Fibroblast of skin of right quadriceps (primary cell): ENCODE results near the gene ZMYM4.
"Not testable (repeated sequence)": the region's sequence is repeated elsewhere in the genome, so short reads cannot be mapped to it uniquely, and the experiment has no call there.

ENCODE experiments used
- DNase-seq: peaks from one replicate; pipeline ENCODE4 v3.0.0-alpha.2; 2013

ZMYM4 gene

GRCh38 chr1:35331618-35332017, 63.1 kb downstream of the ZMYM4 start:
- DNase-seq: not testable (repeated sequence)

DNA sequence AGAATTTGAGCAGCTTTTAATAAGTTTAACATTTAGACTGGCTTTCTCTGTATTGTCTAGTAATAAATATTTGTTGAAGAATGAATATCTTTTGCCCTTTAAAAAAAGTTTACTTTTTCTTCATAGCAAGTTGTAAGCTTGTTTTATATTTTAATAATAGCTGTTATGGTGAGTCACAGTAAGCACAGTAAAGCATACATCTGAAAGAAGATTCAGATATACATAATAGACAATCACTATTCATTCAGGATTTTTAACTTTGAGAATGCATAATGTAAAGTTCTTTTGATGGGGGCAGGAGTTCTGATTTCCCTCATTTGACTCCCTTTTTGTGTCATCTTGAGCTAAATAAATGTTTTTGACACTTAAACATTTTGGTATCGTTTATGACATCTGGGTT, 66.0 kb downstream of the ZMYM4 start:
- no peak for DNase-seq

- DNase-seq: no peak
Measured at GRCh38 chr1:35340519-35340918, 72.0 kb downstream of the ZMYM4 start.

DNA sequence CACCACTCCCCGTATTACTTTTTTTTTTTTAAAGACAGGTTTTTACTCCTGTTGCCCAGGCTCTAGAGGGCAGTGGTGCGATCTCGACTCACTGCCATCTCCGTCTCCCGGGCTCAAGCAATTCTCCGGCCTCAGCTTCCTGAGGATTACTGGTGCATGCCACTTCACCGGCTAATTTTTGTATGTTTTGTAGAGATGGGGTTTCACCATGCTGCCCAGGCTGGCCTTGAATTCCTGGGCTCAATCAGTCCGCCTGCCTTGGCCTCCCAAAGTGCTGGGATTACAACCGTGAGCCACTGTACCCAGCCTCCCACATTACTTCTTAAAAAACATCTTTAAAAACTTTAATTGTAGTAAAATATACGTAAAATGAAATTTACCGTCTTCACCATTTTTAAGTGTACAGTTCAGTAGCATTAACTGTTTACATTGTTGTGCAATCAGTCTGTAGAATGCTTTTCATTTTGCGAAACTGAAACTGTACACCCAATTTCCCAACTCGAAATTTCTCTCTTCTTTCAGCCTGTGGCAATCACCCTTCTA, 77.0 kb downstream of the ZMYM4 start:
- peak; percentile 4 for DNase-seq

DNA sequence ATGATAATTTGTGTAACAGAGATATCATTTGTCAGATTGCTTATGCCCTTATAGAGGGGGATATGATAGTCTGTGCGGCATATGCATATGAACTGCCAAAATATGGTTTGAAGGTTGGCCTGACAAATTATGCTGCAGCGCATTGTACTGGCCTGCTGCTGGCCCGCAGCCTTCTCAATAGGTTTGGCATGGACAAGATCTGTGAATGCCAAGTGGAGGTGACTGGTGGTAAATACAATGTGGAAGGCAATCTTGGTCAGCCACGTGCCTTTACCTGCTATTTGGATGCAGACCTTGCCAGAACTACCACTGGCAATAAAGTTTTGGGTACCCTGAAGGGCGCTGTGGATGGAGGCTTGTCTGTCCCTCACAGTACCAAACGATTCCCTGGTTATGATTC, 82.4 kb downstream of the ZMYM4 start:
- DNase-seq: no peak

GRCh38 chr1:35359995-35360394, 91.5 kb downstream of the ZMYM4 start:
- no peak for DNase-seq

DNA sequence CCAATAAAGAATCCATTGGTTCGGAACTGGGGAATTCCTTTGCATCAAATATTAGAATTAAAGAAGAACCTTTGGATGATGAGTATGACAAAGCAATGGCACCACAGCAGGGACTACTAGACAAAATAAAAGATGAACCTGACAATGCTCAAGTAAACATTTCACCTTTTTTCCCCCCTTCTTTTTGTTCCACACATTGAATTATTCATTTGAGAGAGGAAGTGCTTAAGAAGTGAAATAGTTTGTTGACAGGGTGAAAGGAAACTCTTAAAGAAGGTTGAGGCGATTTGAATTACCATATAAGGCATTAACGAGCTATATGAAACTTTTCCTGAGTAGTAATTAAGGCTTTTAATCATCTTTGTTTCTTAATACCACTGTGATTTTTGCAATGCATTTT, 93.1 kb downstream of the ZMYM4 start:
- no peak for DNase-seq

- DNase-seq: no peak
Measured at GRCh38 chr1:35364741-35365140, 96.2 kb downstream of the ZMYM4 start.

DNA sequence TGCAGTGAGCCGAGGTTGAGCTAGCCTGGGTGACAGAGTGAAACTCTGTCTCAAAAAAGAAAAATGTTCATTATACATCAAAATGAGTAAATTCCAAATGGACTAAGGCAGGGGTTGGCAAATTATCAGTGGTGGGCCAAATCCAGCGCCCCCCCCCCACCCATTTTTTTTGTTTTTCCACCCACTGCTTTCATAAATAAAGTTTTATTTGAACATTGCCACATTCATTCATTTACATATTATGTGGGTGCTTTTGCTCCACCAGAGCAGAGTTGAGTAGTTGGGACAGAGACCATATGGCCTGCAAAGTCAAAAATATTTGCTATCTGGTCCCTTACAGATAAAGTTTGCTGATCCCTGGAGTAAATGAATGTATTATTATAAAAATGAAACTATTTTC, 99.4 kb downstream of the ZMYM4 start:
- DNase-seq: no peak

- peak; percentile 73 for DNase-seq
Measured at GRCh38 chr1:35369922-35370671, 101.6 kb downstream of the ZMYM4 start.

- DNase-seq: no peak
Measured at GRCh38 chr1:35371506-35371905, 103.0 kb downstream of the ZMYM4 start.

GRCh38 chr1:35377555-35377954, 109.0 kb downstream of the ZMYM4 start:
- peak; percentile 21 for DNase-seq

- DNase-seq: no peak
Measured at GRCh38 chr1:35379317-35380000, 111.0 kb downstream of the ZMYM4 start.

- not testable (repeated sequence) for DNase-seq
Measured at GRCh38 chr1:35380111-35380510, 111.6 kb downstream of the ZMYM4 start.

- no peak for DNase-seq
Measured at GRCh38 chr1:35382107-35382506, 113.6 kb downstream of the ZMYM4 start.

DNA sequence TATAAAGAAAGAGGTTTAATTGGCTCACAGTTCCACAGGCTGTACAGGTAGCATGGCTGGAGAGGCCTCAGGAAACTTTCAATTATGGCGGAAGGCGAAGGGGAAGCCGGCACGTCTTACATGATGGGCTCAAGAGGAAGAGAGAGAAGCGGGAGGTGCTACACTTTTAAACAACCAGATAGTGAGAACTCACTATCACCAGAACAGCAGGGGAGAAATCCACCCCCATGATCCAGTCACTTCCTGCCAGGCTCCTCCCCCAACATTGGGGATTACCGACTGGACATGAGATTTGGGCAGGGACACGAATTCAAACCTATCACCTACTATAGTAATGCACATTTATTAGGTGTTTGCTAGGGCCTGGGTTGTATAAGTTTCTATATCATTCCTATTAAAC, 117.8 kb downstream of the ZMYM4 start:
- no peak for DNase-seq

DNA sequence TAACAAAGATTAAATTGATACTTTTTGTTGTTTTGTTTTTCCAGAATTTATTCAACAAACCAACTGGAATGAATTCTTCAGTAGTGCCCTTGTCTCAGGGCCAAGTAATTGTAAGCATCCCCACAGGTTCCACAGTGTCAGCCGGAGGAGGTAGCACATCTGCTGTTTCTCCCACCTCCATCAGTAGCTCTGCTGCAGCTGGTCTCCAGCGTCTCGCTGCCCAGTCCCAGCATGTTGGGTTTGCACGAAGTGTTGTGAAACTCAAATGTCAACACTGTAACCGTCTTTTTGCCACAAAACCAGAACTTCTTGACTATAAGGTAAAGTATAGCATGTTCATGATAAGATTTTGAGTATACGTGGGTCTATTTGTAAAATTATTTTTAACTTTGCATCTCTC, 118.5 kb downstream of the ZMYM4 start:
- DNase-seq: no peak

DNA sequence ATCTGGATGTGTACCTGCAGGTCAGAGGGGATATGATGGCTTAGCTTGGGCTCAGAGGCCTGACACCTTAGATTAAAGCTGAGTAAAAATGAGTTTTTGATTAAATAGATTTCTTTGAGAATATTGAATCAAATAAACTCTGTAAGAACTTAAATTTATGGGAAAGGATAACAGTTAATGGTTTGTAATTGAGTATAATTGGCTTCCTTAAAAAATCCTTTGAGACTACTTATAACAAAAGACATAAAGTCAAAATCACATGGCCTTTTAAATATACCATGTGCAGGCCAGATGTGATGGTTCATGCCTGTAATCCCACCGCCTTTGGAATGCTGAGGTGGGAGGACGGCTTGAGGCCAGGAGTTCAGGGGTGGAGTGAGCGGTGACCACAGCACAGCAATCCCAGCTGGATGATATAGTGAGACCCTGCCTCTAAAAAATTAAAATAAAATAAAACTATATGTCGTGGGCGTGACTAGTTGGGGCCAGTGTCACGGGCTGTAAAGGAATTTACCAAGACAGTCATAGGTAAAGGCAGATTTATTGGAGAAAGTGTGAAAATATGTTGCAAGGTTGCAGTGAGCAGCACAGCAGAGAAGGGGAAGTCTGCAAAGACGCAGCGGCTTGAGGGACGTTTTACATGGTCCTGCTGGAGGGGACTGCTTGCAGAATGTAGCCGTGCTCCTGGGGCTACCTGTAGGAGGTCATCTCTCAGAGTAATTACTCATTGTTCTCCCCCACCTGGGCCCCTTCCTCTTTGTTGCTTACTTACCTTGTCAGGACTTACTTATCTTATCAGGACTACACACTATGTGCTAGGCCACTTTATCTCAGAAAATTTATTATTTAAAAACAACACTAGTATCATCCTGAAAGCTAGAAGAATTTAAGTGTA, 122.3 kb downstream of the ZMYM4 start:
- DNase-seq: peak; percentile 13

DNA sequence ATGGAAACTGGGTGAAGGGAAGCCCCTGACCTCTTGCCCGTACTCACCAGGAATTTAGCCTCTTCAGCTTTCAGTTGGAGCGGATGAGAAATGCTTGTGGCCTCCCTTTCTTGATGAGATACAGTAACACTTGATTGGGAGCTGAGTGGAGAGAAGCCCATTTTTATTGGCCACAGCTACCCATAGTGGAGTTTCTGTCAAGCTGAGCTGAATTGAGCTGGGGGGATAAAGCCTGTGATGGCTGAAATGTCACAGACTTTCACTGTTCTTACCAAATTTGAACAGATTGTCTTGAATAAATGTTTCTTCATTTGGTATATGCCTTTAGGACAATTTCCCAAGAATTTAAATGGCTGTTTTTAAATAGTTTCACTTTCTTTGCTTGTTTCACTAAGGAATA, 125.9 kb downstream of the ZMYM4 start:
- no peak for DNase-seq

- DNase-seq: no peak
Measured at GRCh38 chr1:35398739-35399138, 130.2 kb downstream of the ZMYM4 start.

DNA sequence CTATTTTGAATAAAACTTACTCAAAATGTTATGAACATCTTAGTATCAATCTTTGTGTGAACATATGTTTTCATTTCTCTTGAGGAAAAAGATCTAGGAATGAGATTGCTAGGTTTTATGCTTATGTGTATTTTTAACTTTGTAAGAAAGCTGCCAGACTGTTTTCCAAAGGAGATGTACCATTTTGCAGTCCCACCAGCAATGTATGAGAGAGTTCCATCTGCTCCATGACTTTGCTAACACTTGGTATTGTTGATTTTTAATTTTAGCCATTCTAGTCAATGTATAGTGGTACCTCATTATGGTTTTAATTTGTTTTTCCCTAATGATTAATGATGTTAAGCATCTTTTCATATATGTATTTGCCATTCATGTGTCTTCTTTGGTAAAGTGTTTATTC, 132.5 kb downstream of the ZMYM4 start:
- DNase-seq: no peak

DNA sequence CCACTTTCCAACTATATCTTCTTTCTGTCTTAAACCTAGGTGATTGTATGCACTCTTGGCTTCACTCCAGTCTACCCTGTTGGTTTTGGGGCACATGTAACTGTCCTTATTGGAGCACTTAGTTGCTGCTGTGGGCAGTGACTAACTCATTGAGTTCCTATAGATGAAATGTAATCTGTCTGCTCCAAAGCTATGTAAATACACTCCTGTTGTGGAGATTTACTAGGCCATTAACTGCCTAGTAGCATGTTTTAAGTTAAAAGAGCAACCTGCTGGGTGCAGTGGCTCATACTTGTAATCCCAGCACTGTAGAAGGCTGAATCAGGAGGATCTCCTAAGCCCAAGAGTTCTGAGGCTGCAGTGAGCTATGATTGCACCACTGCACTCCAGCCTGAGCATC, 137.6 kb downstream of the ZMYM4 start:
- no peak for DNase-seq

GRCh38 chr1:35407743-35408142, 139.2 kb downstream of the ZMYM4 start:
- no peak for DNase-seq
